ENCODE data around the gene PBRM1. TPM values are rescaled to one million over a fixed set of nuclear protein-coding genes. Genes with fewer than 3 reads are reported as not detected.
A peak's percentile ranks its signal among the peaks of the same experiment; 100 is the strongest.

Gene PBRM1
- total and polyA plus RNA-seq, 2 of the 13 experiments (the other 11 are each of a cell fraction or from before 2014, with no cell fraction given), result 10.9 to 33.2 TPM

GRCh38 chr3:52682016-52682415, 3.7 kb downstream of the PBRM1 start (continued):
- TF ChIP-seq ZNF136 (CRISPR knock-in tag; IDR thresholded peaks at IDR 0.05; ENCODE audit: low read depth) (0 out of 2 replicates have a peak, but pooled peaks have one; percentile 49), SMC3 (IDR thresholded peaks at IDR 0.05; ENCODE audit: low read length) (peak; percentile 56; the same call in 1 of the 2 replicates), ZNF615 (CRISPR knock-in tag; IDR thresholded peaks at IDR 0.05; ENCODE audit: borderline replicate concordance) (no peak), ZNF251 (CRISPR knock-in tag; IDR thresholded peaks at IDR 0.05) (no peak), CREB1 (IDR thresholded peaks at IDR 0.05) (no peak), CREB1 (CRISPR knock-in tag; IDR thresholded peaks at IDR 0.05) (peak; percentile 55), HDAC6 (IDR thresholded peaks at IDR 0.05; ENCODE audit: low read depth, low read length) (no peak), KLF16 (CRISPR knock-in tag; IDR thresholded peaks at IDR 0.05) (peak in 1 of 2 experiments; percentile 52; a peak in 1 of 4 replicates), ZNF660 (CRISPR knock-in tag; IDR thresholded peaks at IDR 0.05; ENCODE audit: borderline replicate concordance, low read depth) (no peak), SIX4 (CRISPR knock-in tag; IDR thresholded peaks at IDR 0.05) (no peak), ETV5 (CRISPR knock-in tag; IDR thresholded peaks at IDR 0.05; ENCODE audit: borderline replicate concordance) (peak; percentile 20; the same call in 1 of the 2 replicates), YEATS2 (CRISPR knock-in tag; IDR thresholded peaks at IDR 0.05; ENCODE audit: borderline replicate concordance) (no peak; the same call in 1 of the 2 replicates), PHF21A (CRISPR knock-in tag; IDR thresholded peaks at IDR 0.05) (peak; percentile 45; the same call in 1 of the 2 replicates), ZNF382 (CRISPR knock-in tag; IDR thresholded peaks at IDR 0.05; ENCODE audit: borderline replicate concordance) (no peak), MYNN (CRISPR knock-in tag; IDR thresholded peaks at IDR 0.05; ENCODE audit: low read depth) (no peak), ZNF782 (CRISPR knock-in tag; IDR thresholded peaks at IDR 0.05; ENCODE audit: borderline replicate concordance) (peak; percentile 42; the same call in 1 of the 2 replicates), HNRNPLL (IDR thresholded peaks at IDR 0.05; ENCODE audit: low read depth, low read length, poor library complexity, severe bottlenecking) (no peak), ZNF326 (CRISPR knock-in tag; IDR thresholded peaks at IDR 0.05; ENCODE audit: borderline replicate concordance) (no peak), ZNF431 (CRISPR knock-in tag; IDR thresholded peaks at IDR 0.05; ENCODE audit: borderline replicate concordance, low read depth) (no peak), ATF1 (CRISPR knock-in tag; IDR thresholded peaks at IDR 0.05) (peak; percentile 59), ZNF441 (CRISPR knock-in tag; IDR thresholded peaks at IDR 0.05; ENCODE audit: borderline replicate concordance) (0 out of 2 replicates have a peak, but pooled peaks have one; percentile 26), ZNF792 (CRISPR knock-in tag; IDR thresholded peaks at IDR 0.05) (0 out of 2 replicates have a peak, but pooled peaks have one; percentile 36), GMEB2 (CRISPR knock-in tag; IDR thresholded peaks at IDR 0.05; ENCODE audit: low read depth) (no peak), CBX5 (CRISPR knock-in tag; IDR thresholded peaks at IDR 0.05; ENCODE audit: borderline replicate concordance) (no peak), TCF7 (IDR thresholded peaks at IDR 0.05; ENCODE audit: low read depth) (no peak)
- TF ChIP-seq, protein P1, sequence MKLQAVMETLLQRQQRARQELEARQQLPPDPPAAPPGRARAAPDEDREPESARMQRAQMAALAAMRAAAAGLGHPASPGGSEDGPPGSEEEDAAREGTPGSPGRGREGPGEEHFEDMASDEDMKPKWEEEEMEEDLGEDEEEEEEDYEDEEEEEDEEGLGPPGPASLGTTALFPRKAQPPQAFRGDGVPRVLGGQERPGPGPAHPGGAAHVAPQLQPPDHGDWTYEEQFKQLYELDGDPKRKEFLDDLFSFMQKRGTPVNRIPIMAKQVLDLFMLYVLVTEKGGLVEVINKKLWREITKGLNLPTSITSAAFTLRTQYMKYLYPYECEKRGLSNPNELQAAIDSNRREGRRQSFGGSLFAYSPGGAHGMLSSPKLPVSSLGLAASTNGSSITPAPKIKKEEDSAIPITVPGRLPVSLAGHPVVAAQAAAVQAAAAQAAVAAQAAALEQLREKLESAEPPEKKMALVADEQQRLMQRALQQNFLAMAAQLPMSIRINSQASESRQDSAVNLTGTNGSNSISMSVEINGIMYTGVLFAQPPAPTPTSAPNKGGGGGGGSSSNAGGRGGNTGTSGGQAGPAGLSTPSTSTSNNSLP (IDR thresholded peaks at IDR 0.05; ENCODE audit: low read depth, low read length), result peak; percentile 71
- TF ChIP-seq, protein P2, sequence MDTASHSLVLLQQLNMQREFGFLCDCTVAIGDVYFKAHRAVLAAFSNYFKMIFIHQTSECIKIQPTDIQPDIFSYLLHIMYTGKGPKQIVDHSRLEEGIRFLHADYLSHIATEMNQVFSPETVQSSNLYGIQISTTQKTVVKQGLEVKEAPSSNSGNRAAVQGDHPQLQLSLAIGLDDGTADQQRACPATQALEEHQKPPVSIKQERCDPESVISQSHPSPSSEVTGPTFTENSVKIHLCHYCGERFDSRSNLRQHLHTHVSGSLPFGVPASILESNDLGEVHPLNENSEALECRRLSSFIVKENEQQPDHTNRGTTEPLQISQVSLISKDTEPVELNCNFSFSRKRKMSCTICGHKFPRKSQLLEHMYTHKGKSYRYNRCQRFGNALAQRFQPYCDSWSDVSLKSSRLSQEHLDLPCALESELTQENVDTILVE (CRISPR knock-in tag; IDR thresholded peaks at IDR 0.05), result 0 out of 2 replicates have a peak, but pooled peaks have one; percentile 35
- TF ChIP-seq, protein P3, sequence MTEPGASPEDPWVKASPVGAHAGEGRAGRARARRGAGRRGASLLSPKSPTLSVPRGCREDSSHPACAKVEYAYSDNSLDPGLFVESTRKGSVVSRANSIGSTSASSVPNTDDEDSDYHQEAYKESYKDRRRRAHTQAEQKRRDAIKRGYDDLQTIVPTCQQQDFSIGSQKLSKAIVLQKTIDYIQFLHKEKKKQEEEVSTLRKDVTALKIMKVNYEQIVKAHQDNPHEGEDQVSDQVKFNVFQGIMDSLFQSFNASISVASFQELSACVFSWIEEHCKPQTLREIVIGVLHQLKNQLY (CRISPR knock-in tag; IDR thresholded peaks at IDR 0.05), result peak; percentile 42; the same call in 1 of the 2 replicates
